SU-DHL-6 (cell line): ENCODE measurements around the gene ISG20.

Experiments used
- EZH2phosphoT487 ChIP-seq: fragments of 200-600 bp; sonication (generic), shearing (Covaris generic); conservative IDR thresholded peaks from 2 replicates; pipeline ENCODE4 v1.6.1; 2018; ENCODE audit warnings: mild to moderate bottlenecking, antibody characterized with exemption, low read length, moderate library complexity, mixed read lengths
- TF ChIP-seq, protein P1 (sequence below): fragments of 200-600 bp; sonication (generic); IDR thresholded peaks from one replicate; pipeline ENCODE4 v1.5.1; 2017; ENCODE audit warnings: antibody characterized with exemption, mild to moderate bottlenecking, low read length, moderate library complexity; ENCODE audit not compliant: insufficient read depth, poor library complexity, severe bottlenecking

- TF ChIP-seq, protein P1, sequence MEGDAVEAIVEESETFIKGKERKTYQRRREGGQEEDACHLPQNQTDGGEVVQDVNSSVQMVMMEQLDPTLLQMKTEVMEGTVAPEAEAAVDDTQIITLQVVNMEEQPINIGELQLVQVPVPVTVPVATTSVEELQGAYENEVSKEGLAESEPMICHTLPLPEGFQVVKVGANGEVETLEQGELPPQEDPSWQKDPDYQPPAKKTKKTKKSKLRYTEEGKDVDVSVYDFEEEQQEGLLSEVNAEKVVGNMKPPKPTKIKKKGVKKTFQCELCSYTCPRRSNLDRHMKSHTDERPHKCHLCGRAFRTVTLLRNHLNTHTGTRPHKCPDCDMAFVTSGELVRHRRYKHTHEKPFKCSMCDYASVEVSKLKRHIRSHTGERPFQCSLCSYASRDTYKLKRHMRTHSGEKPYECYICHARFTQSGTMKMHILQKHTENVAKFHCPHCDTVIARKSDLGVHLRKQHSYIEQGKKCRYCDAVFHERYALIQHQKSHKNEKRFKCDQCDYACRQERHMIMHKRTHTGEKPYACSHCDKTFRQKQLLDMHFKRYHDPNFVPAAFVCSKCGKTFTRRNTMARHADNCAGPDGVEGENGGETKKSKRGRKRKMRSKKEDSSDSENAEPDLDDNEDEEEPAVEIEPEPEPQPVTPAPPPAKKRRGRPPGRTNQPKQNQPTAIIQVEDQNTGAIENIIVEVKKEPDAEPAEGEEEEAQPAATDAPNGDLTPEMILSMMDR, result no peak
- TF ChIP-seq EZH2phosphoT487, result no peak
Observed at GRCh38 chr15:88630141-88630721, 8.6 kb upstream of the ISG20 start.
